CD1c-positive myeloid dendritic cell (primary cell): ENCODE measurements around the gene ZFP14.

Experiments
- DNase-seq: peaks from one replicate; pipeline ENCODE4 v3.0.0-alpha.2; 2016; ENCODE audit errors: extremely low spot score

The ZFP14 gene

GRCh38 chr19:36378625-36379509 is at the start of gene ZFP14:
TSS of gene ZFP14 (minus strand) at chr19:36379201. CDS start at chr19:36367892, 11,309 bp downstream.
- DNase-seq = peak; percentile 96

GRCh38 chr19:36423925-36424324 is 44.9 kb upstream of the ZFP14 start:
- DNase-seq = no peak

- DNase-seq = no peak
Observed at GRCh38 chr19:36421749-36422481, 42.9 kb upstream of the ZFP14 start.

- no peak for DNase-seq
Observed at GRCh38 chr19:36420961-36421748, 42.2 kb upstream of the ZFP14 start.

GRCh38 chr19:36418287-36419001 is 39.4 kb upstream of the ZFP14 start, which contains the start of gene ZFP82:
TSS of gene ZFP82 (minus strand) at chr19:36418644. CDS start at chr19:36409789, 8,855 bp downstream.
- peak; percentile 81 for DNase-seq

GRCh38 chr19:36417752-36418286 is 38.8 kb upstream of the ZFP14 start:
- DNase-seq = no peak

- DNase-seq = no peak
Observed at GRCh38 chr19:36409841-36410240, 30.8 kb upstream of the ZFP14 start.

GRCh38 chr19:36408101-36408500 is 29.1 kb upstream of the ZFP14 start:
- no peak for DNase-seq

GRCh38 chr19:36404498-36404897 is 25.5 kb upstream of the ZFP14 start:
- DNase-seq = no peak

GRCh38 chr19:36401475-36401874 is 22.5 kb upstream of the ZFP14 start:
- DNase-seq = no peak

GRCh38 chr19:36398571-36398970 is 19.6 kb upstream of the ZFP14 start:
- DNase-seq = peak; percentile 72

- no peak for DNase-seq
Observed at GRCh38 chr19:36392916-36393673, 14.1 kb upstream of the ZFP14 start.

- DNase-seq = no peak
Observed at GRCh38 chr19:36379510-36379819, 464 bp upstream of the ZFP14 start.

- DNase-seq = no peak
Observed at GRCh38 chr19:36377541-36378178, 1.3 kb downstream of the ZFP14 start.

GRCh38 chr19:36373638-36374156 is 5.3 kb downstream of the ZFP14 start:
- no peak for DNase-seq

- DNase-seq = no peak
Observed at GRCh38 chr19:36371886-36372285, 7.1 kb downstream of the ZFP14 start.

- DNase-seq = no peak
Observed at GRCh38 chr19:36363845-36364244, 15.2 kb downstream of the ZFP14 start.

- no peak for DNase-seq
Observed at GRCh38 chr19:36340786-36341372, 38.1 kb downstream of the ZFP14 start.
